Measurements from ENCODE around the gene RFC5. TPM values are rescaled to one million over a fixed set of nuclear protein-coding genes. Genes with fewer than 3 reads are reported as not detected.

The RFC5 gene
- polyA plus RNA-seq, 2 of the 4 experiments (the other 2 are of a cell fraction): 57.5 to 64.7 TPM

GRCh38 chr12:118033902-118034301 lies 17.4 kb downstream of the RFC5 start:
- peaks cover 15% of the 10 kb centered on the region; the same call in 2 of the 3 replicates for H3K4me1 ChIP-seq
- FAIRE-seq (no peak), ATAC-seq (no peak), DNase-seq (ENCODE audit: low read depth in 1 of 2, low spot score in 1 of 2) (no peak)
- ChIA-PET CTCF (interaction anchor here (1.1 to 10.1 kb wide), 17 partner anchors 8 to 176 kb away, joined by 3 to 203 read pairs (median 6); partner anchors contain the start of gene WSB2), POLR2A (no interaction called here)
- no peak overlapping the region for H3K4me2 ChIP-seq
- no peak overlapping the region for H3K27ac ChIP-seq
- no peak overlapping the region for H3K4me3 ChIP-seq
- no peaks in the 10 kb centered on the region for H3K9me3 ChIP-seq
- TF ChIP-seq GATA3 (IDR thresholded peaks at IDR 0.05; ENCODE audit: borderline replicate concordance) (no peak), TP53 (CRISPR knock-in tag; IDR thresholded peaks at IDR 0.05) (no peak), HOXB13 (CRISPR knock-in tag; IDR thresholded peaks at IDR 0.05; ENCODE audit: low read depth) (no peak), ZSCAN20 (CRISPR knock-in tag; IDR thresholded peaks at IDR 0.05) (no peak), RFX5 (IDR thresholded peaks at IDR 0.05) (no peak), HES2 (IDR thresholded peaks at IDR 0.05) (no peak), CBX8 (IDR thresholded peaks at IDR 0.05) (no peak), HEYL (CRISPR knock-in tag; IDR thresholded peaks at IDR 0.05) (no peak), E2F6 (IDR thresholded peaks at IDR 0.05; ENCODE audit: borderline replicate concordance, low read depth) (no peak), CBX2 (IDR thresholded peaks at IDR 0.05; ENCODE audit: borderline replicate concordance, low read depth) (no peak), RCOR1 (IDR thresholded peaks at IDR 0.05; ENCODE audit: low read depth, low read length) (no peak)
- WGBS (ENCODE audit: missing lambda C conversion rate): 87% methylated on average over 5 of the region's 5 CpGs

GRCh38 chr12:118034429-118035189 lies 18.1 kb downstream of the RFC5 start:
- Histone ChIP-seq H3K27ac (peak overlapping the region in 1 of 2 experiments; percentile 23; a peak in 1 of 6 replicates), H3K4me3 (no peak overlapping the region), H3K4me1 (peaks cover 15% of the 10 kb centered on the region; the same call in 2 of the 3 replicates), H3K4me2 (no peak overlapping the region), H3K9me3 (no peaks in the 10 kb centered on the region)
- peak; percentile 84 to 89 for ATAC-seq
- CTCF ChIA-PET: interaction anchor here (0.6 to 10.1 kb wide), 32 partner anchors 9 to 824 kb away, joined by 3 to 203 read pairs (median 4); partner anchors contain the start of gene WSB2
- WGBS (ENCODE audit: missing lambda C conversion rate): 79% methylated on average over 5 of the region's 5 CpGs
- DNase-seq (ENCODE audit: low read depth in 1 of 2, low spot score in 1 of 2): peak in 1 of 2 experiments; percentile 73
- no peak for FAIRE-seq
- POLR2A ChIA-PET: interaction anchor here (0.6 to 1.0 kb wide), 2 partner anchors 48 to 159 kb away, joined by 4 to 7 read pairs; no protein-coding TSS in a partner anchor
- TF ChIP-seq, protein P1, sequence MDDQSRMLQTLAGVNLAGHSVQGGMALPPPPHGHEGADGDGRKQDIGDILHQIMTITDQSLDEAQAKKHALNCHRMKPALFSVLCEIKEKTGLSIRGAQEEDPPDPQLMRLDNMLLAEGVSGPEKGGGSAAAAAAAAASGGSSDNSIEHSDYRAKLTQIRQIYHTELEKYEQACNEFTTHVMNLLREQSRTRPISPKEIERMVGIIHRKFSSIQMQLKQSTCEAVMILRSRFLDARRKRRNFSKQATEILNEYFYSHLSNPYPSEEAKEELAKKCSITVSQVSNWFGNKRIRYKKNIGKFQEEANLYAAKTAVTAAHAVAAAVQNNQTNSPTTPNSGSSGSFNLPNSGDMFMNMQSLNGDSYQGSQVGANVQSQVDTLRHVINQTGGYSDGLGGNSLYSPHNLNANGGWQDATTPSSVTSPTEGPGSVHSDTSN (IDR thresholded peaks at IDR 0.05): no peak
- TF ChIP-seq, protein P2, sequence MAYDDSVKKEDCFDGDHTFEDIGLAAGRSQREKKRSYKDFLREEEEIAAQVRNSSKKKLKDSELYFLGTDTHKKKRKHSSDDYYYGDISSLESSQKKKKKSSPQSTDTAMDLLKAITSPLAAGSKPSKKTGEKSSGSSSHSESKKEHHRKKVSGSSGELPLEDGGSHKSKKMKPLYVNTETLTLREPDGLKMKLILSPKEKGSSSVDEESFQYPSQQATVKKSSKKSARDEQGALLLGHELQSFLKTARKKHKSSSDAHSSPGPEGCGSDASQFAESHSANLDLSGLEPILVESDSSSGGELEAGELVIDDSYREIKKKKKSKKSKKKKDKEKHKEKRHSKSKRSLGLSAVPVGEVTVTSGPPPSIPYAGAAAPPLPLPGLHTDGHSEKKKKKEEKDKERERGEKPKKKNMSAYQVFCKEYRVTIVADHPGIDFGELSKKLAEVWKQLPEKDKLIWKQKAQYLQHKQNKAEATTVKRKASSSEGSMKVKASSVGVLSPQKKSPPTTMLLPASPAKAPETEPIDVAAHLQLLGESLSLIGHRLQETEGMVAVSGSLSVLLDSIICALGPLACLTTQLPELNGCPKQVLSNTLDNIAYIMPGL (CRISPR knock-in tag; IDR thresholded peaks at IDR 0.05; ENCODE audit: borderline replicate concordance): no peak
- TF ChIP-seq POLR2A (IDR thresholded peaks at IDR 0.05; ENCODE audit: low read length): no peak
- no peak for TF ChIP-seq E2F6 (IDR thresholded peaks at IDR 0.05; ENCODE audit: borderline replicate concordance, low read depth)
- no peak for TF ChIP-seq ZNF302 (CRISPR knock-in tag; IDR thresholded peaks at IDR 0.05)
- no peak for TF ChIP-seq KDM5A (IDR thresholded peaks at IDR 0.05)
- TF ChIP-seq FOSB (CRISPR knock-in tag; IDR thresholded peaks at IDR 0.05): no peak
- TF ChIP-seq JUNB (IDR thresholded peaks at IDR 0.05): no peak
- TF ChIP-seq HOXB13 (CRISPR knock-in tag; IDR thresholded peaks at IDR 0.05; ENCODE audit: low read depth): no peak
- TF ChIP-seq POLR2AphosphoS2 (conservative IDR thresholded peaks at IDR 0.05; ENCODE audit: low read length): no peak
- no peak for TF ChIP-seq HDAC2 (IDR thresholded peaks at IDR 0.05)
- no peak for TF ChIP-seq ZC3H11A (IDR thresholded peaks at IDR 0.05)
- no peak for TF ChIP-seq EP300 (IDR thresholded peaks at IDR 0.05)
- peak; percentile 50; the same call in 2 of the 3 replicates for TF ChIP-seq SMC3 (IDR thresholded peaks at IDR 0.05)
- TF ChIP-seq NR3C1 (IDR thresholded peaks at IDR 0.05): no peak
- TF ChIP-seq SREBF2 (IDR thresholded peaks at IDR 0.05): no peak
- TF ChIP-seq FOSL2 (IDR thresholded peaks at IDR 0.05): no peak
- TF ChIP-seq FOSL2 (CRISPR knock-in tag; IDR thresholded peaks at IDR 0.05): no peak
- TF ChIP-seq ZFP36 (IDR thresholded peaks at IDR 0.05; ENCODE audit: borderline replicate concordance, partially characterized antibody): no peak
- TF ChIP-seq RCOR1 (IDR thresholded peaks at IDR 0.05; ENCODE audit: low read depth, low read length): no peak
- 0 out of 2 replicates have a peak, but pooled peaks have one; percentile 40 for TF ChIP-seq MAX (IDR thresholded peaks at IDR 0.05)
- peak; percentile 61 for TF ChIP-seq CTCF (IDR thresholded peaks at IDR 0.05)
- no peak for TF ChIP-seq HEYL (CRISPR knock-in tag; IDR thresholded peaks at IDR 0.05)
- no peak for TF ChIP-seq FOXS1 (CRISPR knock-in tag; IDR thresholded peaks at IDR 0.05)
- TF ChIP-seq GATA3 (IDR thresholded peaks at IDR 0.05; ENCODE audit: borderline replicate concordance): no peak
- TF ChIP-seq RAD21 (conservative IDR thresholded peaks at IDR 0.05 in 1 of 2, IDR thresholded peaks at IDR 0.05 in 1 of 2): peak; percentile 67 to 79

Measured in A549 (cell line).